GM12801 (cell line): Measurements from ENCODE around the gene HEXIM1.

Experiments
- TF ChIP-seq, protein P1 (sequence below): IDR thresholded peaks from one replicate; pipeline ENCODE4 v1.5.1; 2011; ENCODE audit warnings: control low read depth; ENCODE audit not compliant: insufficient read length; ENCODE audit errors: extremely low read depth

Gene HEXIM1

DNA sequence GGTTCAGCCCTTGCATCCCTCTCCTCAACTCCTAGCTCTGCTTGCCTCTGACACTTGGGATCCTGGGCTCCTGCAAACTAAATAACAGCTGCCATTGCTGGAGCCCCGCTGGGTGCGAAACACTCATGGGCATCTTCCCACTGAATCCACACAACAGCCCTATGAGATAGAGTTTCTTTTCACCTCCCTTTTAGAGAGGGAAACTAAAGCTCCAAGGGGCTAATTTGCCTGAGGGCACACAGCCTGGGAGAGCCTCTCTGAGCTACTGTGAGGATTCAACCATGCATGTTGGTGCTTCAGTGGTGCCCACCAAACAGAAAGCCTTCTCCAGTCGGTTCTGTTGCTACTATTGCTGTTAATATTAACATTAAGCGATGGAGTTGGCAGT is 8.7 kb upstream of the HEXIM1 start:
- TF ChIP-seq, protein P1, sequence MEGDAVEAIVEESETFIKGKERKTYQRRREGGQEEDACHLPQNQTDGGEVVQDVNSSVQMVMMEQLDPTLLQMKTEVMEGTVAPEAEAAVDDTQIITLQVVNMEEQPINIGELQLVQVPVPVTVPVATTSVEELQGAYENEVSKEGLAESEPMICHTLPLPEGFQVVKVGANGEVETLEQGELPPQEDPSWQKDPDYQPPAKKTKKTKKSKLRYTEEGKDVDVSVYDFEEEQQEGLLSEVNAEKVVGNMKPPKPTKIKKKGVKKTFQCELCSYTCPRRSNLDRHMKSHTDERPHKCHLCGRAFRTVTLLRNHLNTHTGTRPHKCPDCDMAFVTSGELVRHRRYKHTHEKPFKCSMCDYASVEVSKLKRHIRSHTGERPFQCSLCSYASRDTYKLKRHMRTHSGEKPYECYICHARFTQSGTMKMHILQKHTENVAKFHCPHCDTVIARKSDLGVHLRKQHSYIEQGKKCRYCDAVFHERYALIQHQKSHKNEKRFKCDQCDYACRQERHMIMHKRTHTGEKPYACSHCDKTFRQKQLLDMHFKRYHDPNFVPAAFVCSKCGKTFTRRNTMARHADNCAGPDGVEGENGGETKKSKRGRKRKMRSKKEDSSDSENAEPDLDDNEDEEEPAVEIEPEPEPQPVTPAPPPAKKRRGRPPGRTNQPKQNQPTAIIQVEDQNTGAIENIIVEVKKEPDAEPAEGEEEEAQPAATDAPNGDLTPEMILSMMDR, result no peak

DNA sequence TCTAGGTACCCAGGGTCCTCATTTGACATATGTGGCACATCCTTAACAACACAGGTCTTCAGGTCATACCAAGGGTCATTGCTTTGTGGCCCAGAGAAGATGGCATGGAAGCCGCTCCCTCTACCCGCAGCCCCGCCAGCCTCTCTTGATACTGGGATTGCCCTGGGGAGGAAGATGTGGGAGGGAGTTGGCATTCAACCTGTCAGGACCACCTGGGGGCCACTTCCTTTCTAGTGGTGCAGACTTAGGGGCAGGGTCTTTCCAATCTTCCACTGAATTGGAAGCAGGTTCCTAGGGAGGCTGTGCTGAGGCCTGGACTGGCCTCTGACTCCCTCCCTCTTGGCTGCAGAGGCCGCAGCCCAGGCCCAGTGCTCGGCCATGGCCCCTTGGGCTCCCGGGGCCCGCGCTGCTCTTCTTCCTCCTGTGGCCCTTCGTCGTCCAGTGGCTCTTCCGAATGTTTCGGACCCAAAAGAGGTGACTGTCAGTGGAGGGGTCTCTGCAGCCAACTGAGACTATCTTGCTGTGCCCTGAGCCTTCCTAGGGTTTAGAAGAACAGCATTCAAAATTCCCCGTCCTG is 5.1 kb upstream of the HEXIM1 start:
- TF ChIP-seq, protein P1, result no peak

DNA sequence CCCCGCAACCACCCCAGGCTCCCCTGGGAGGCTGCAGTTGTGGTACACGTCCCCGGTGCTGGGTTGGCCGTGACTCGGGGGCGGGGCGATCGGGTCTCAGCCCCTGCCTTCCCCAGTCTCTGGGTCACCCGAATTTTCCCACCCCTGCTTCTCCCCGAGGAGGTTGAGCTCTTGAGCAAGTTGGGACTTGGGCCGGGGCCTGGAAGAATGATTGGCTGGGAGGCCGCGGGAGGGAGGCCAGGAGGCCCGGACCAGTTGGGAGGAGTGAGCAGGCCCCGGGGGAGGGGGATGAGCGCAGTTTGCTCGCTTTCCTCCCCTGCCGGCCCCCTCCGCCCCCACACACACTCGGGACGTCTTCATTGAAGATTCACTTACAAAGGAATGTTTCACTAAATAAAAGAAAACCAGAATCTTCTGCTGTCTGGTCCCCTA is 4.5 kb upstream of the HEXIM1 start:
- TF ChIP-seq, protein P1, result no peak

DNA sequence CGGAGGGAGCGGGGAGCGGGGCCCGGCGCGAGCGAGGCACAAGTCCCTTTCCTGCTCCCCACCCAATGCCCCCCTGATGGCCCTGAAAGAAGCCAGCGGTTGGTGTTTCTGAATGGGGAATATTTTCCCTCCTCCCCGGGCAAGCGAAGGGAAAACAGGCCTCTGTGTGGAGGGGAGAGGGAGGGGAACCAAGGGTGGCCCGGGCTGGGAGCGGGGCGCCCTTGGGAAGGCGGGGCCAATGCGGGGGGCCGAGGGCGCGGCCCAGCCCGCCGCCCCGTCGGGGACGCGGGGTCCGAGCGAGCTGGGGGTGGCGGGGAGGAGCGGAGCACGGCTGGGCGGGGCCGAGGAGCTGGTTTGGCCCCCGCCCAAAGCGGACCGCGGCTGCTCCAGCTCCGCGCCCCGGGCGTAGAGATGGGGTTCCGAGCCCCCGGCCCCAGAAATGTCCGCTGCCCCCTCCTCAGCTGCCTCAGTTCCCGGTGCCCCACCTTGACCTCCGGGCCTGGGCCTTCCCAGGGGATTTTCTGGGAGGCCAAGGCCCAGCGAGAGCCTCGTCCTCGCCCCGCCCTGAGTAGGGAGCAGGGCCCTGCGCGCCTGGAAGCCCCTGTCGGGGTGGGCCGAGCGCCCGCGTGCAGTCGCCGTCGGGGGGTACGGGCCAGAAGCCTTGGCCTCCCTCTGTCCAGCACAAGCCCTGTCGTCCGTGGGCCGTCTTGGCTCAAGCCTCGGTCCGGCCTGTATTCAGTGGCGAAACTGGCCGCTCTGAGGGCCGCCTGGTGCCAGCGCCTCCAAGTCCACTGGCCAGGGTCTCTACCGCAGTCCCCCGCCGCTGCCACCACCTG is 3.9 kb upstream of the HEXIM1 start:
- TF ChIP-seq, protein P1, result no peak

DNA sequence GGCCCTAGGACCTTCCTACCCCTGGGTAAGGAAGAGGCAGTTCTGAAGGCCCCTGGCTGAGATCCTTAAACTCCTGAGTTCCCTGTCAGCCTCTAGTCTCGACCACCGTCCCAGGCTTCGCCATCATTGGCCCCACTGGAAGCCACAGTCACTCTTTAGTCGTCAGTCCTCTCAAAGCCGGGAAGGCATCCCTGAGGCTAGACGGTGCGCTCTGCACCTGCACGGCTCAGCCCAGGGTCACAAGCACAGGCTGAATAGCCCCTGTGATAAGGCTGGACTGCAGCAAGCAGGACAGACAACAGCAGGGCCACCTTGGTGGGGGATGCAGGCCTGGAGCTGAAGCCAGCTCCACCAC is 3.3 kb upstream of the HEXIM1 start:
- TF ChIP-seq, protein P1, result no peak

DNA sequence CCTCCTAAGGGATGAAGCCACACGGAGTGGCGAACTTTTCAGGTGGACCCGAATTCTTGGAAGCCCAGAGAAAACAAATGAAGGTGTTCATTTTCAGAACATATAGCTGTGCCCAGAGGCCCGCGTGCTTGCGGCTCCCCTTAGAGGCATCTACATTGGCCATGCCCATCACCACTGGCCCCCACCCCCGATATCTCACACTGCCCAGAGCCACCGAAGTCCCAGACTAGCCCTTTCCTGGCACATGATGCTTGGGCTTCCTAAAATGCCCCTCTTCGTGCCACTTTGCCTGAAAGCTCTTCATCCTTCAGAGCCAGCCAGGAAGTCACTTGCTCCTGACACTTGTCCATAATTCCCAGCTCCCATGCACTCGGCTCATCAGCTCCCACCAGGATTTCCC is 2.1 kb upstream of the HEXIM1 start:
- TF ChIP-seq, protein P1, result no peak

DNA sequence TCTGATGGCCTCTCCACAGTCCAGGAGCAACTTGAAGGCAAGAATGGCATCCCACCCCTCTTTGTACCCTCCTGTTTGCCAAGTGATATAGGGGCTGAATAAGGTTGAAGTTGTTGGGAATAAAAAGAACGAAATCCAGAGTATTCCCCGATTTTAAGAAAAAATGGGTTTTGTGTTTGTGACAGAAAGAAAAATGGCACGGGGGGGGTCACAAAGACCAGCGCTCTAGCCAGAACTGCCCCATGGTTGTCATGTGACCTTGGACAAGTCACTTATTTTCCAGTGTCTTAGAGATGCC is 1.7 kb upstream of the HEXIM1 start:
- TF ChIP-seq, protein P1, result no peak
